Gastroesophageal sphincter (tissue), 3 donors: Measurements from ENCODE around the gene SH3TC2.

ENCODE experiments used
- CTCF ChIP-seq, 4 experiments: fragments of 200-600 bp in 2 of 4; fragments of 450-650 bp in 2 of 4; sonication (generic) in 1 of 4; IDR thresholded peaks; one replicate each; pipeline ENCODE4 v1.5.1; 2017 to 2019; ENCODE audit warnings: antibody characterized with exemption in 4 of 4, mild to moderate bottlenecking in 2 of 4, moderate library complexity in 2 of 4
- EP300 ChIP-seq: sonication (generic); formaldehyde crosslinking; IDR thresholded peaks from one replicate; pipeline ENCODE4 v1.6.1; 2017; ENCODE audit warnings: antibody characterized with exemption, mild to moderate bottlenecking
- POLR2A ChIP-seq, 2 donors: fragments of 450-650 bp; IDR thresholded peaks; one replicate each; pipeline ENCODE4 v1.6.1; 2017; ENCODE audit warnings: antibody characterized with exemption in 2 of 2, mild to moderate bottlenecking in 2 of 2, moderate library complexity in 1 of 2
- POLR2AphosphoS5 ChIP-seq: sonication (generic); formaldehyde crosslinking; IDR thresholded peaks from one replicate; pipeline ENCODE4 v1.6.1; 2017; ENCODE audit warnings: antibody characterized with exemption

- TF ChIP-seq POLR2A (IDR thresholded peaks at IDR 0.05) (no peak), EP300 (no peak), CTCF (IDR thresholded peaks at IDR 0.05) (no peak), POLR2AphosphoS5 (no peak)
Observed at GRCh38 chr5:149019679-149020078, 43.2 kb downstream of the SH3TC2 start.
